Liver (tissue), 9 donors: Measurements from ENCODE around the gene DPP6. TPM values are rescaled to one million over a fixed set of nuclear protein-coding genes. Genes with fewer than 3 reads are reported as not detected.

Experiments used
- DNase-seq: peaks from one replicate; pipeline ENCODE4 v3.0.0-alpha.2; 2017; ENCODE audit warnings: low spot score
- H3K27ac ChIP-seq, 2 donors: one replicate each; pipeline ENCODE4 v1.7.0; 2013; ENCODE audit warnings: inconsistent platforms in 2 of 2, low read length in 2 of 2, control low read depth in 1 of 2, low read depth in 1 of 2, mild to moderate bottlenecking in 1 of 2
- H3K27me3 ChIP-seq, 4 donors: one replicate each; pipeline versions ENCODE4 v1.6.1 to v1.7.0; 2013; ENCODE audit warnings: low read length in 3 of 4, inconsistent platforms in 1 of 4, mild to moderate bottlenecking in 1 of 4, moderate library complexity in 1 of 4; ENCODE audit not compliant: control insufficient read depth in 4 of 4, insufficient read depth in 4 of 4
- H3K36me3 ChIP-seq, 4 donors: one replicate each; pipeline versions ENCODE4 v1.6.1 to v1.7.0; 2013; ENCODE audit warnings: low read length in 3 of 4, mild to moderate bottlenecking in 3 of 4, low read depth in 1 of 4, moderate library complexity in 1 of 4; ENCODE audit not compliant: control insufficient read depth in 4 of 4, insufficient read depth in 3 of 4
- H3K4me1 ChIP-seq, 4 donors: one replicate each; pipeline versions ENCODE4 v1.6.1 to v1.7.0; 2013; ENCODE audit warnings: low read length in 3 of 4, mild to moderate bottlenecking in 3 of 4, moderate library complexity in 1 of 4; ENCODE audit not compliant: control insufficient read depth in 4 of 4, insufficient read depth in 4 of 4
- H3K4me3 ChIP-seq, 3 donors: one replicate each; pipeline versions ENCODE4 v1.6.1 to v1.7.0; 2013; ENCODE audit warnings: low read length in 3 of 3, control low read depth in 1 of 3, low read depth in 1 of 3, mild to moderate bottlenecking in 1 of 3
- H3K9ac ChIP-seq, 2 donors: one replicate each; pipeline ENCODE4 v1.7.0; 2013; ENCODE audit warnings: low read length in 2 of 2, mild to moderate bottlenecking in 2 of 2, moderate library complexity in 2 of 2, control low read depth in 1 of 2, low read depth in 1 of 2
- H3K9me3 ChIP-seq, 4 donors: one replicate each; pipeline versions ENCODE4 v1.6.1 to v1.7.0; 2013; ENCODE audit warnings: low read length in 3 of 4; ENCODE audit not compliant: control insufficient read depth in 4 of 4
- EGR1 ChIP-seq, 2 donors: IDR thresholded peaks; 2 replicates each; pipeline ENCODE4 v1.6.1; 2016 to 2018; ENCODE audit warnings: antibody characterized with exemption in 2 of 2, low read depth in 2 of 2
- FOXA1 ChIP-seq: IDR thresholded peaks from 2 replicates; pipeline ENCODE4 v1.6.1; 2016; ENCODE audit warnings: antibody characterized with exemption
- FOXA2 ChIP-seq: IDR thresholded peaks from 2 replicates; pipeline ENCODE4 v1.6.1; 2016; ENCODE audit warnings: antibody characterized with exemption
- GABPA ChIP-seq, 2 donors: IDR thresholded peaks in 1 of 2; conservative IDR thresholded peaks in 1 of 2; 2 replicates each; pipeline ENCODE4 v1.6.1; 2016; ENCODE audit warnings: antibody characterized with exemption in 2 of 2, mild to moderate bottlenecking in 1 of 2, moderate library complexity in 1 of 2
- HNF4G ChIP-seq: IDR thresholded peaks from 2 replicates; pipeline ENCODE4 v1.6.1; 2016; ENCODE audit warnings: antibody characterized with exemption
- JUND ChIP-seq, 2 donors: IDR thresholded peaks; 2 replicates each; pipeline ENCODE4 v1.6.1; 2016; ENCODE audit warnings: antibody characterized with exemption in 2 of 2
- NR2F2 ChIP-seq: IDR thresholded peaks from 2 replicates; pipeline ENCODE4 v1.6.1; 2016; ENCODE audit warnings: antibody characterized with exemption
- RAD21 ChIP-seq, 2 donors: IDR thresholded peaks; 2 replicates each; pipeline ENCODE4 v1.6.1; 2016; ENCODE audit warnings: antibody characterized with exemption in 2 of 2, mild to moderate bottlenecking in 2 of 2
- RXRA ChIP-seq, 2 donors: IDR thresholded peaks; 2 replicates each; pipeline ENCODE4 v1.6.1; 2017 to 2018; ENCODE audit warnings: antibody characterized with exemption in 2 of 2, mild to moderate bottlenecking in 1 of 2
- SP1 ChIP-seq: IDR thresholded peaks from 2 replicates; pipeline ENCODE4 v1.6.1; 2018; ENCODE audit warnings: antibody characterized with exemption, mild to moderate bottlenecking
- TAF1 ChIP-seq: conservative IDR thresholded peaks from 2 replicates; pipeline ENCODE4 v1.6.1; 2016; ENCODE audit warnings: antibody characterized with exemption, mild to moderate bottlenecking
- YY1 ChIP-seq: IDR thresholded peaks from 2 replicates; pipeline ENCODE4 v1.6.1; 2016; ENCODE audit warnings: antibody characterized with exemption, mild to moderate bottlenecking
- WGBS: extraction: QIAGEN DNeasy Blood & Tissue Kit; methylation state at CpG from one replicate; pipeline ENCODE4 v1.1.7; 2013; 5-methylcytosine and 5-hydroxymethylcytosine counted together
- polyA plus RNA-seq, 2 donors: library from polyadenylated mRNA; stranded (reverse) in 1 of 2; unstranded in 1 of 2; fragments of 200-250 nt in 1 of 2; fragments of >200 nt in 1 of 2; fragmentation: Nextera tagmentation in 1 of 2; extraction: Ambion mirVana in 1 of 2; gene quantifications; one replicate each; pipeline versions ENCODE4 v1.2.1 to v1.2.3, GENCODE V29; 2013 to 2015
- total RNA-seq, 2 donors: library from RNA; depleted of rRNA; stranded (reverse); fragments of >200 nt; gene quantifications; one replicate each; pipeline ENCODE4 v1.2.3, GENCODE V29; 2014
- TF ChIP-seq, protein P1 (sequence below): IDR thresholded peaks from 2 replicates; pipeline ENCODE4 v1.6.1; 2016; ENCODE audit warnings: antibody characterized with exemption
- TF ChIP-seq, protein P2 (sequence below): fragments of 150-350 bp; IDR thresholded peaks from 2 replicates; pipeline ENCODE4 v1.5.1; 2017; ENCODE audit warnings: improper control_type of control experiment, low read depth, low read length; ENCODE audit not compliant: missing input control
- TF ChIP-seq, protein P3 (sequence below): IDR thresholded peaks from 2 replicates; pipeline ENCODE4 v1.6.1; 2016; ENCODE audit warnings: antibody characterized with exemption, mild to moderate bottlenecking
- TF ChIP-seq, protein P4 (sequence below): IDR thresholded peaks from 2 replicates; pipeline ENCODE4 v1.6.1; 2016; ENCODE audit warnings: antibody characterized with exemption
- TF ChIP-seq, protein P5 (sequence below): IDR thresholded peaks from 2 replicates; pipeline ENCODE4 v1.6.1; 2016; ENCODE audit warnings: antibody characterized with exemption
- donor health status: healthy.
- donor health status: healthy.
- donor health status: healthy.
- donor health status: healthy.
- donor health status: healthy.

Gene DPP6
- total and polyA plus RNA-seq, 4 donors = 0.01 TPM; not detected in 3

DNA sequence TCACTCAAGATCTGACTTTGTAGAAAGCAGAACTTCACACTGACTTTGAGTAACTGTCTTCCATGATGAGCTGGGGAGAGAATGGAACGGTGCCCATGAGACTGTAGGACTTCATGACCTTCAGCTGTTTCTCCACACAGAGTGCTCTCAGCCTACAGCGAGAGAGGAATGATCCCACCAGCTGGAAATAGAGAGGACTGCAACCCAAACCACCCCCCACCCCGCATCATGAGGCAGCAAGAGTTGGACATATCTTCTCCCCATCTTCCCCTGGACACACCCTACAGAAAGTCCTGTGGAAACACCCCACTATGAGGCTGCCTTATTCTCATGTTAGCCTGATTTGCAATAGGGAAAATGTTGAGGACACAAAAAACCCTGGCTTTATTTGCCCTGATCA, 638.2 kb downstream of the DPP6 start:
- Histone ChIP-seq H3K9ac (no peak overlapping the region), H3K4me3 (no peak overlapping the region), H3K36me3 (no peaks in the 10 kb centered on the region), H3K27me3 (peaks cover 0 to 7% (median 0%) of the 10 kb centered on the region in 4 donors), H3K9me3 (no peaks in the 10 kb centered on the region), H3K4me1 (no peaks in the 10 kb centered on the region), H3K27ac (no peak overlapping the region)
- WGBS = 70% methylated on average over 3 of the region's 3 CpGs
- TF ChIP-seq FOXA1 (no peak), EGR1 (IDR thresholded peaks at IDR 0.05; ENCODE audit: low read depth in 2 of 2) (no peak), HNF4G (no peak), YY1 (no peak), FOXA2 (no peak), TAF1 (no peak), SP1 (no peak), RXRA (IDR thresholded peaks at IDR 0.05) (no peak), NR2F2 (no peak), JUND (IDR thresholded peaks at IDR 0.05) (no peak), GABPA (IDR thresholded peaks at IDR 0.05 in 1 of 2, conservative IDR thresholded peaks at IDR 0.05 in 1 of 2) (no peak)
- TF ChIP-seq, protein P1, sequence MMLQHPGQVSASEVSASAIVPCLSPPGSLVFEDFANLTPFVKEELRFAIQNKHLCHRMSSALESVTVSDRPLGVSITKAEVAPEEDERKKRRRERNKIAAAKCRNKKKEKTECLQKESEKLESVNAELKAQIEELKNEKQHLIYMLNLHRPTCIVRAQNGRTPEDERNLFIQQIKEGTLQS = no peak
- TF ChIP-seq, protein P2, sequence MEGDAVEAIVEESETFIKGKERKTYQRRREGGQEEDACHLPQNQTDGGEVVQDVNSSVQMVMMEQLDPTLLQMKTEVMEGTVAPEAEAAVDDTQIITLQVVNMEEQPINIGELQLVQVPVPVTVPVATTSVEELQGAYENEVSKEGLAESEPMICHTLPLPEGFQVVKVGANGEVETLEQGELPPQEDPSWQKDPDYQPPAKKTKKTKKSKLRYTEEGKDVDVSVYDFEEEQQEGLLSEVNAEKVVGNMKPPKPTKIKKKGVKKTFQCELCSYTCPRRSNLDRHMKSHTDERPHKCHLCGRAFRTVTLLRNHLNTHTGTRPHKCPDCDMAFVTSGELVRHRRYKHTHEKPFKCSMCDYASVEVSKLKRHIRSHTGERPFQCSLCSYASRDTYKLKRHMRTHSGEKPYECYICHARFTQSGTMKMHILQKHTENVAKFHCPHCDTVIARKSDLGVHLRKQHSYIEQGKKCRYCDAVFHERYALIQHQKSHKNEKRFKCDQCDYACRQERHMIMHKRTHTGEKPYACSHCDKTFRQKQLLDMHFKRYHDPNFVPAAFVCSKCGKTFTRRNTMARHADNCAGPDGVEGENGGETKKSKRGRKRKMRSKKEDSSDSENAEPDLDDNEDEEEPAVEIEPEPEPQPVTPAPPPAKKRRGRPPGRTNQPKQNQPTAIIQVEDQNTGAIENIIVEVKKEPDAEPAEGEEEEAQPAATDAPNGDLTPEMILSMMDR = no peak
- TF ChIP-seq, protein P3, sequence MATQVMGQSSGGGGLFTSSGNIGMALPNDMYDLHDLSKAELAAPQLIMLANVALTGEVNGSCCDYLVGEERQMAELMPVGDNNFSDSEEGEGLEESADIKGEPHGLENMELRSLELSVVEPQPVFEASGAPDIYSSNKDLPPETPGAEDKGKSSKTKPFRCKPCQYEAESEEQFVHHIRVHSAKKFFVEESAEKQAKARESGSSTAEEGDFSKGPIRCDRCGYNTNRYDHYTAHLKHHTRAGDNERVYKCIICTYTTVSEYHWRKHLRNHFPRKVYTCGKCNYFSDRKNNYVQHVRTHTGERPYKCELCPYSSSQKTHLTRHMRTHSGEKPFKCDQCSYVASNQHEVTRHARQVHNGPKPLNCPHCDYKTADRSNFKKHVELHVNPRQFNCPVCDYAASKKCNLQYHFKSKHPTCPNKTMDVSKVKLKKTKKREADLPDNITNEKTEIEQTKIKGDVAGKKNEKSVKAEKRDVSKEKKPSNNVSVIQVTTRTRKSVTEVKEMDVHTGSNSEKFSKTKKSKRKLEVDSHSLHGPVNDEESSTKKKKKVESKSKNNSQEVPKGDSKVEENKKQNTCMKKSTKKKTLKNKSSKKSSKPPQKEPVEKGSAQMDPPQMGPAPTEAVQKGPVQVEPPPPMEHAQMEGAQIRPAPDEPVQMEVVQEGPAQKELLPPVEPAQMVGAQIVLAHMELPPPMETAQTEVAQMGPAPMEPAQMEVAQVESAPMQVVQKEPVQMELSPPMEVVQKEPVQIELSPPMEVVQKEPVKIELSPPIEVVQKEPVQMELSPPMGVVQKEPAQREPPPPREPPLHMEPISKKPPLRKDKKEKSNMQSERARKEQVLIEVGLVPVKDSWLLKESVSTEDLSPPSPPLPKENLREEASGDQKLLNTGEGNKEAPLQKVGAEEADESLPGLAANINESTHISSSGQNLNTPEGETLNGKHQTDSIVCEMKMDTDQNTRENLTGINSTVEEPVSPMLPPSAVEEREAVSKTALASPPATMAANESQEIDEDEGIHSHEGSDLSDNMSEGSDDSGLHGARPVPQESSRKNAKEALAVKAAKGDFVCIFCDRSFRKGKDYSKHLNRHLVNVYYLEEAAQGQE = no peak
- TF ChIP-seq, protein P4, sequence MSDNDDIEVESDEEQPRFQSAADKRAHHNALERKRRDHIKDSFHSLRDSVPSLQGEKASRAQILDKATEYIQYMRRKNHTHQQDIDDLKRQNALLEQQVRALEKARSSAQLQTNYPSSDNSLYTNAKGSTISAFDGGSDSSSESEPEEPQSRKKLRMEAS = no peak
- DNase-seq = no peak

DNA sequence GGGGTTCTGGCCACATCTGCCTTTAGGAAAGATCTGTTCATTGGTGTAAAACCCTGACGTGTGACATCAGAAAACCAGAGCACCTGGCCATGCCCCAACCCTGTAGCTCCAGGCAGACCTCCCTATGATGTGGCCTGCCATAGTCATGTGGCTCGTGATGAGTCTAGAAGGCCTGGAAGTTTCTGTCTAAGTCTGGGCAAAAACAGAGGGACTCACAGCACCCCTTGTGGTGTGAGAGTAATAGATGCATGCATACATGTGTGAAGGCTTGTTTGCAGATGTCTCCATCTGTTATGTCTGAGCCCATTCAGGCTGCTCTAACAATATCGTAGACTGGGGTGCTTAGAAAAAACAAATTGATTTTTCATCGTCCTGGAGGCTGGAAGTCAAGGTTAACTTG, 641.5 kb downstream of the DPP6 start:
- no peak overlapping the region for H3K9ac ChIP-seq
- no peaks in the 10 kb centered on the region for H3K4me1 ChIP-seq
- no peaks in the 10 kb centered on the region for H3K9me3 ChIP-seq
- no peak for DNase-seq
- H3K27me3 ChIP-seq = peaks cover 0 to 7% (median under 1%) of the 10 kb centered on the region in 4 donors
- no peak overlapping the region for H3K4me3 ChIP-seq
- H3K27ac ChIP-seq = no peak overlapping the region
- 74% methylated on average over 4 of the region's 4 CpGs for WGBS
- no peaks in the 10 kb centered on the region for H3K36me3 ChIP-seq
- no peak for TF ChIP-seq RAD21 (IDR thresholded peaks at IDR 0.05)
- TF ChIP-seq, protein P1 = no peak
- TF ChIP-seq, protein P2 = no peak
- no peak for TF ChIP-seq RXRA (IDR thresholded peaks at IDR 0.05)
- TF ChIP-seq HNF4G = no peak
- no peak for TF ChIP-seq SP1
- TF ChIP-seq, protein P5, sequence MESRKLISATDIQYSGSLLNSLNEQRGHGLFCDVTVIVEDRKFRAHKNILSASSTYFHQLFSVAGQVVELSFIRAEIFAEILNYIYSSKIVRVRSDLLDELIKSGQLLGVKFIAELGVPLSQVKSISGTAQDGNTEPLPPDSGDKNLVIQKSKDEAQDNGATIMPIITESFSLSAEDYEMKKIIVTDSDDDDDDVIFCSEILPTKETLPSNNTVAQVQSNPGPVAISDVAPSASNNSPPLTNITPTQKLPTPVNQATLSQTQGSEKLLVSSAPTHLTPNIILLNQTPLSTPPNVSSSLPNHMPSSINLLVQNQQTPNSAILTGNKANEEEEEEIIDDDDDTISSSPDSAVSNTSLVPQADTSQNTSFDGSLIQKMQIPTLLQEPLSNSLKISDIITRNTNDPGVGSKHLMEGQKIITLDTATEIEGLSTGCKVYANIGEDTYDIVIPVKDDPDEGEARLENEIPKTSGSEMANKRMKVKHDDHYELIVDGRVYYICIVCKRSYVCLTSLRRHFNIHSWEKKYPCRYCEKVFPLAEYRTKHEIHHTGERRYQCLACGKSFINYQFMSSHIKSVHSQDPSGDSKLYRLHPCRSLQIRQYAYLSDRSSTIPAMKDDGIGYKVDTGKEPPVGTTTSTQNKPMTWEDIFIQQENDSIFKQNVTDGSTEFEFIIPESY = no peak
- no peak for TF ChIP-seq FOXA2
- TF ChIP-seq TAF1 = no peak
- TF ChIP-seq NR2F2 = no peak
- TF ChIP-seq YY1 = no peak
- TF ChIP-seq, protein P3 = no peak
- TF ChIP-seq, protein P4 = no peak
- no peak for TF ChIP-seq JUND (IDR thresholded peaks at IDR 0.05)
